Tongue (tissue), 2 donors: Measurements from ENCODE around the gene IL22RA1. TPM values are rescaled to one million over a fixed set of nuclear protein-coding genes. Genes with fewer than 3 reads are reported as not detected.

ENCODE experiments used
- DNase-seq: peaks from one replicate; pipeline ENCODE4 v3.0.0-alpha.2; 2015
- total RNA-seq: library from RNA; depleted of rRNA; stranded (reverse); fragments of >200 nt; gene quantifications from one replicate; pipeline ENCODE4 v1.2.3, GENCODE V29; 2014

The IL22RA1 gene
- total RNA-seq, 1 donor from 2014 or later = 1.2 TPM

- no peak for DNase-seq
These were observed 4.3 kb downstream of the IL22RA1 start for GRCh38 chr1:24138476-24139221.

GRCh38 chr1:24136956-24137539 is 5.9 kb downstream of the IL22RA1 start:
- DNase-seq = no peak

- DNase-seq = no peak
These were observed 8.6 kb downstream of the IL22RA1 start for GRCh38 chr1:24134376-24134775.

- DNase-seq = no peak
These were observed 9.1 kb downstream of the IL22RA1 start for GRCh38 chr1:24133819-24134218.

GRCh38 chr1:24130385-24130784 is 12.6 kb downstream of the IL22RA1 start:
- no peak for DNase-seq

GRCh38 chr1:24127801-24128363 is 15.1 kb downstream of the IL22RA1 start:
- no peak for DNase-seq

- DNase-seq = no peak
These were observed 15.7 kb downstream of the IL22RA1 start for GRCh38 chr1:24127134-24127800.

GRCh38 chr1:24126672-24127023 is 16.3 kb downstream of the IL22RA1 start:
- no peak for DNase-seq

GRCh38 chr1:24126018-24126671 is 16.8 kb downstream of the IL22RA1 start:
- DNase-seq = no peak

- DNase-seq = no peak
These were observed 17.5 kb downstream of the IL22RA1 start for GRCh38 chr1:24125456-24125855.

- no peak for DNase-seq
These were observed 18.0 kb downstream of the IL22RA1 start for GRCh38 chr1:24124980-24125379.

- DNase-seq = no peak
These were observed 19.3 kb downstream of the IL22RA1 start for GRCh38 chr1:24123611-24124010.

- DNase-seq = no peak
These were observed 20.2 kb downstream of the IL22RA1 start for GRCh38 chr1:24122776-24123175.

- DNase-seq = no peak
These were observed 21.5 kb downstream of the IL22RA1 start for GRCh38 chr1:24121406-24121805.

- no peak for DNase-seq
These were observed 22.0 kb downstream of the IL22RA1 start for GRCh38 chr1:24120965-24121364.

GRCh38 chr1:24119859-24120756 is 22.8 kb downstream of the IL22RA1 start:
- DNase-seq = peak; percentile 38

- no peak for DNase-seq
These were observed 23.5 kb downstream of the IL22RA1 start for GRCh38 chr1:24119489-24119858.

GRCh38 chr1:24118410-24119242 is 24.3 kb downstream of the IL22RA1 start:
- no peak for DNase-seq

GRCh38 chr1:24117722-24118409 is 25.1 kb downstream of the IL22RA1 start:
- DNase-seq = no peak

GRCh38 chr1:24117132-24117531 is 25.8 kb downstream of the IL22RA1 start:
- DNase-seq = no peak
